HG03354 (cell line): ENCODE measurements around the gene ALAS2.
"Not testable (repeated sequence)": the region's sequence is repeated elsewhere in the genome, so short reads cannot be mapped to it uniquely, and the experiment has no call there.

ENCODE experiments used
- ATAC-seq: cut with Tn5 transposase; IDR thresholded peaks from one replicate; pipeline ENCODE4 v1.9.1; 2021; ENCODE audit warnings: mild to moderate bottlenecking; ENCODE audit not compliant: unreplicated experiment, poor library complexity, severe bottlenecking

The ALAS2 gene

GRCh38 chrX:55030271-55031205, at the start of gene ALAS2:
Gene ALAS2 (minus strand): TSS chrX:55030977. CDS start chrX:55026000, 4,977 bp downstream.
- no peak for ATAC-seq

- no peak for ATAC-seq
Observed at GRCh38 chrX:55074851-55075467, 44.2 kb upstream of the ALAS2 start, which contains the start of gene PAGE2B. Gene PAGE2B (plus strand): TSS chrX:55075030. CDS start chrX:55076042, 1,012 bp downstream.

GRCh38 chrX:55072286-55072685, 41.5 kb upstream of the ALAS2 start:
- no peak for ATAC-seq

- ATAC-seq: not testable (repeated sequence)
Observed at GRCh38 chrX:55067180-55067579, 36.4 kb upstream of the ALAS2 start.

- ATAC-seq: peak; percentile 66
Observed at GRCh38 chrX:55057675-55058249, 27.0 kb upstream of the ALAS2 start.

GRCh38 chrX:55056820-55057674, 26.3 kb upstream of the ALAS2 start:
- no peak for ATAC-seq

GRCh38 chrX:55050599-55050998, 19.8 kb upstream of the ALAS2 start:
- ATAC-seq: not testable (repeated sequence)

- ATAC-seq: no peak
Observed at GRCh38 chrX:55041514-55041913, 10.7 kb upstream of the ALAS2 start.

GRCh38 chrX:55039471-55039870, 8.7 kb upstream of the ALAS2 start:
- ATAC-seq: no peak

- ATAC-seq: no peak
Observed at GRCh38 chrX:55033429-55033828, 2.7 kb upstream of the ALAS2 start.

GRCh38 chrX:55029291-55029690, 1.5 kb downstream of the ALAS2 start:
- no peak for ATAC-seq

- no peak for ATAC-seq
Observed at GRCh38 chrX:55028611-55029010, 2.2 kb downstream of the ALAS2 start.

- ATAC-seq: no peak
Observed at GRCh38 chrX:55028040-55028439, 2.7 kb downstream of the ALAS2 start.

- ATAC-seq: no peak
Observed at GRCh38 chrX:55026840-55027239, 3.9 kb downstream of the ALAS2 start.

- ATAC-seq: no peak
Observed at GRCh38 chrX:55026143-55026542, 4.6 kb downstream of the ALAS2 start.

GRCh38 chrX:55014897-55015299, 15.9 kb downstream of the ALAS2 start:
- ATAC-seq: no peak

- no peak for ATAC-seq
Observed at GRCh38 chrX:55011294-55011693, 19.5 kb downstream of the ALAS2 start.

GRCh38 chrX:55008571-55009358, 22.0 kb downstream of the ALAS2 start:
- no peak for ATAC-seq

- no peak for ATAC-seq
Observed at GRCh38 chrX:55007656-55008055, 23.1 kb downstream of the ALAS2 start.
